K562 (cell line): ENCODE data around the gene ERN1. TPM values are rescaled to one million over a fixed set of nuclear protein-coding genes. Genes with fewer than 3 reads are reported as not detected.

Source experiments
- ATAC-seq: fragments of 200-7000 bp; cut with Tn5 transposase; 3 replicates; pipeline ENCODE4 v1.9.1; 2020; ENCODE audit warnings: moderate library complexity
- BruUV-seq: library from RNA; stranded (reverse); fragments of 400-500 nt; replicated peaks from 2 replicates; lab custom pipeline; 2021; lab: Mats Ljungman, UMichigan
- CTCF ChIA-PET: fragments of 300-600 bp; formaldehyde crosslinking; extraction: SDS; loops from one replicate; lab custom pipeline; 2021; ENCODE audit warnings: low intra/inter-chr PET ratio; lab: Yijun Ruan, JAX
- POLR2A ChIA-PET: fragments of 300-600, 350-650 bp; sonication (Branson Sonifier 250); formaldehyde crosslinking; extraction: SDS; loops from one replicate; lab custom pipeline; 2021; ENCODE audit warnings: antibody characterized with exemption, inconsistent platforms; lab: Yijun Ruan, JAX
- DNase-seq, 4 experiments: peaks; one replicate each; pipeline versions ENCODE4 v3.0.0 to v3.0.0-alpha.2; 2011 to 2018; ENCODE audit warnings: low spot score in 3 of 4, mixed read lengths in 3 of 4; ENCODE audit errors: extremely low read depth in 1 of 4
- FAIRE-seq: peaks from 2 replicates; lab custom pipeline; 2011; peaks lifted over from hg19 to GRCh38; lab: Jason Lieb, UNC
- H2AFZ ChIP-seq: 2 replicates; pipeline ENCODE4 v1.6.0; 2011; ENCODE audit warnings: low read depth, low read length, control low read depth, inconsistent platforms
- H3K27ac ChIP-seq: fragments of 200-600 bp; 3 replicates; pipeline ENCODE4 v1.8.0; 2011; ENCODE audit warnings: low read depth, mild to moderate bottlenecking, control low read depth, inconsistent platforms, low read length, moderate library complexity, mixed read lengths; ENCODE audit errors: extremely low read depth
- H3K27me3 ChIP-seq, 2 experiments: fragments of 300-600 bp in 1 of 2; 2 replicates in 1 of 2; 3 replicates in 1 of 2; pipeline versions ENCODE4 v1.6.0 to v1.8.0; 2011; ENCODE audit warnings: inconsistent platforms in 2 of 2, low read length in 2 of 2, mild to moderate bottlenecking in 1 of 2, mixed read lengths in 1 of 2, moderate library complexity in 1 of 2; ENCODE audit not compliant: control insufficient read depth in 2 of 2, insufficient read depth in 2 of 2
- H3K36me3 ChIP-seq: fragments of 300-600 bp; 3 replicates; pipeline ENCODE4 v1.8.0; 2011; ENCODE audit warnings: mild to moderate bottlenecking, low read length, inconsistent platforms; ENCODE audit not compliant: control insufficient read depth, insufficient read depth
- H3K4me1 ChIP-seq, 2 experiments: fragments of 200-600 bp in 1 of 2; replicated peaks in 1 of 2; 2 replicates in 1 of 2; 3 replicates in 1 of 2; pipeline versions ENCODE4 v1.5.1 to v1.8.0; 2011; ENCODE audit warnings: inconsistent platforms in 2 of 2, low read length in 2 of 2, mild to moderate bottlenecking in 1 of 2, mixed read lengths in 1 of 2, moderate library complexity in 1 of 2; ENCODE audit not compliant: control insufficient read depth in 2 of 2, insufficient read depth in 2 of 2
- H3K4me2 ChIP-seq: 2 replicates; pipeline ENCODE4 v1.6.1; 2011; ENCODE audit warnings: low read length, control low read depth, inconsistent platforms, mixed read lengths; ENCODE audit not compliant: insufficient read depth
- H3K4me3 ChIP-seq: fragments of 200-600 bp; sonication (generic), shearing (Covaris generic); 2 replicates; pipeline ENCODE4 v1.5.1; 2016; ENCODE audit warnings: control low read depth, inconsistent platforms
- H3K79me2 ChIP-seq: fragments of 200-600 bp; 3 replicates; pipeline ENCODE4 v1.8.0; 2011; ENCODE audit warnings: low read length, inconsistent platforms; ENCODE audit not compliant: control insufficient read depth, insufficient read depth
- H3K9ac ChIP-seq, 2 experiments: 2 replicates each; pipeline versions ENCODE4 v1.6.0 to v1.6.1; 2011; ENCODE audit warnings: low read depth in 2 of 2, low read length in 2 of 2, control low read depth in 1 of 2, inconsistent platforms in 1 of 2, mild to moderate bottlenecking in 1 of 2, mixed read lengths in 1 of 2; ENCODE audit not compliant: insufficient read depth in 1 of 2
- H3K9me1 ChIP-seq: one replicate; pipeline ENCODE4 v1.6.0; 2011; ENCODE audit warnings: inconsistent platforms, mild to moderate bottlenecking, low read length, moderate library complexity; ENCODE audit not compliant: control insufficient read depth, insufficient read depth
- H3K9me3 ChIP-seq: replicated peaks from 2 replicates; pipeline ENCODE4 v1.5.1; 2011; ENCODE audit warnings: low read depth, low read length, inconsistent platforms; ENCODE audit not compliant: control insufficient read depth, insufficient read depth
- H4K20me1 ChIP-seq: replicated peaks from 2 replicates; pipeline ENCODE4 v1.6.1; 2011; ENCODE audit warnings: low read length, inconsistent platforms, mixed read lengths; ENCODE audit not compliant: control insufficient read depth, insufficient read depth
- ETV5 ChIP-seq: sonication (generic); formaldehyde crosslinking; IDR thresholded peaks from 2 replicates; pipeline ENCODE4 v1.4.0; 2020; ENCODE audit warnings: low read depth, mild to moderate bottlenecking, missing genetic modification reagents
- NCOA2 ChIP-seq, 2 experiments: fragments of 450-650 bp; IDR thresholded peaks; 2 replicates each; pipeline ENCODE4 v1.6.1; 2018; ENCODE audit warnings: mild to moderate bottlenecking in 2 of 2, moderate library complexity in 1 of 2; ENCODE audit not compliant: partially characterized antibody in 2 of 2
- SPI1 ChIP-seq: IDR thresholded peaks from 2 replicates; pipeline ENCODE4 v1.6.1; 2011; ENCODE audit warnings: low read depth, low read length, control low read depth, borderline replicate concordance
- ZNF3 ChIP-seq: fragments of 250-450 bp; sonication (Bioruptor Pico); IDR thresholded peaks from 2 replicates; pipeline ENCODE4 v1.5.0; 2021; ENCODE audit warnings: mild to moderate bottlenecking, moderate library complexity
- ZNF347 ChIP-seq: fragments of 450-650 bp; formaldehyde crosslinking; IDR thresholded peaks from 2 replicates; pipeline ENCODE4 v1.4.0; 2020; ENCODE audit warnings: low read depth, mild to moderate bottlenecking, moderate library complexity
- ZNF431 ChIP-seq: sonication (generic); formaldehyde crosslinking; IDR thresholded peaks from 2 replicates; pipeline ENCODE4 v1.8.0; 2022; ENCODE audit warnings: mild to moderate bottlenecking, missing genetic modification reagents
- whole genome bisulfite sequencing: fragments of 100-300 bp; shearing (Covaris generic); methylation state at CpG from one replicate; pipeline ENCODE4 v1.1.6; 2016; ENCODE audit warnings: low coverage, mixed read lengths; ENCODE audit not compliant: insufficient coverage; ENCODE audit errors: missing lambda C conversion rate; 5-methylcytosine and 5-hydroxymethylcytosine counted together
- in situ Hi-C: fragments of 300-500 bp; cut with MboI; formaldehyde crosslinking; loops from 4 replicates; pipeline ENCODE4 v1.15.0; 2018; ENCODE audit warnings: inconsistent platforms, mixed read lengths
- intact Hi-C: fragments of 100-400 bp; cut with micrococcal nuclease; formaldehyde crosslinking; loops from 2 replicates; pipeline ENCODE4 v1.14.2; 2022
- polyA plus RNA-seq, 8 experiments: library from polyadenylated mRNA; depleted of rRNA in 4 of 8; stranded (reverse) in 5 of 8; unstranded in 3 of 8; fragments of >200 nt; fragmentation: Nextera tagmentation in 2 of 8; fragmentation: Illumina TruSeq in 1 of 8; extraction: Ambion mirVana in 2 of 8; extraction: Trizol in 1 of 8; gene quantifications; 2 replicates each; pipeline versions ENCODE4 v1.2.1 to v1.2.3, GENCODE V29; 2011 to 2014; ENCODE audit warnings: inconsistent platforms in 1 of 8, missing spikeins in 1 of 8
- total RNA-seq, 7 experiments: library from RNA; depleted of rRNA in 6 of 7; stranded (reverse); fragments of >200 nt in 6 of 7; fragmentation: Illumina TruSeq in 2 of 7; extraction: Trizol in 2 of 7; gene quantifications; 2 replicates each; pipeline versions ENCODE4 v1.2.1 to v1.2.3, GENCODE V29; 2011 to 2021; ENCODE audit warnings: low replicate concordance in 1 of 7
- TF ChIP-seq, protein P1 (sequence below): sonication (generic); formaldehyde crosslinking; IDR thresholded peaks from 2 replicates; pipeline ENCODE4 v1.8.1; 2023; ENCODE audit warnings: mild to moderate bottlenecking, missing genetic modification reagents
- TF ChIP-seq, protein P2 (sequence below), 2 experiments: fragments of 450-650 bp; formaldehyde crosslinking in 1 of 2; IDR thresholded peaks; 2 replicates each; pipeline versions ENCODE4 v1.4.0 to v1.6.1; 2014 to 2020; ENCODE audit warnings: mild to moderate bottlenecking in 2 of 2, borderline replicate concordance in 1 of 2, low read depth in 1 of 2
- TF ChIP-seq, protein P3 (sequence below): fragments of 250-450 bp; sonication (Bioruptor Pico); IDR thresholded peaks from 2 replicates; pipeline ENCODE4 v1.9.0; 2021; ENCODE audit warnings: mild to moderate bottlenecking, inconsistent platforms

ERN1 gene
- total and polyA plus RNA-seq, 9 of the 15 experiments (the other 6 are each of a cell fraction or from before 2014, with no cell fraction given), result 2.1 to 22.5 (median 7.3) TPM

DNA sequence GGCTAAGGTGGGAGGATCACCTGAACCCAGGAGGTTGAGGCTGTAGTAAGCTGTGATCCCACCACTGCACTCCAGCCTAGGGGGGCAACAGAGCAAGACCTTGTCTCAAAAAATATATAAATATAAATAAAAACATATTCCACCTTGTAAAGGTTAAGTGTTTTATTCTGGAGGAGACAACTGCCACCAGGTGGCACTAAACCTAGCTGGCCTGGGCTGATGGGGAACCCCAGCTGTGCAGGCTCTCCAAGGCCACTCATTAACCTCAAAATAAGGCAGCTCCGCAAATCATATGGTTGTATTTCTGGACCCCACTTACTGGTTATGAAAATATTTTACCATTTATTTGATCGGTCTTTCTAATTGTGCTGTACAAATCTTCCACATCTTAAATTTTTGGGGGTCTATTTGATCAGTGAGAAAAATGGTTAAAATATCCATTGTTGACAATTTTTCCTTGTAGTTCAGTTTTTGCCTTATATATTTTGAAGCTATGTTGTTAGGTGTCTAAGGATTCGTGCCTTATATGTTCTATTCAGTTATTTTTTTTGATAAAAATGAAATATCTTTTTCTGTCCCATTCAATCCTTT lies 101.0 kb downstream of the ERN1 start:
- Histone ChIP-seq H2AFZ (no peak overlapping the region), H3K4me2 (no peak overlapping the region), H3K36me3 (no peaks in the 10 kb centered on the region), H4K20me1 (no peaks in the 10 kb centered on the region), H3K27me3 (no peaks in the 10 kb centered on the region), H3K4me3 (no peak overlapping the region), H3K27ac (no peak overlapping the region), H3K9me1 (no peaks in the 10 kb centered on the region), H3K79me2 (no peaks in the 10 kb centered on the region), H3K9me3 (no peaks in the 10 kb centered on the region), H3K9ac (no peak overlapping the region), H3K4me1 (peaks cover 15% of the 10 kb centered on the region in 2 experiments; a peak in 4 of 5 replicates)
- FAIRE-seq, result peak; percentile 87
- ATAC-seq, result peak; percentile 62
- peak; percentile 63 to 81 (median 70) for DNase-seq
- no TSS peak for BruUV-seq
- intact Hi-C loops (loop anchor here (1.0 to 10.0 kb wide), 4 partner anchors 37 to 253 kb away; no protein-coding TSS in a partner anchor), in situ Hi-C loops (loop anchor here (10.0 kb wide), 2 partner anchors 114 to 256 kb away; partner anchors contain the start of genes CSHL1 and GH1)
- WGBS, result 4% methylated on average over 3 of the region's 3 CpGs
- POLR2A ChIA-PET, result interaction anchor here (0.6 to 2.3 kb wide), 8 partner anchors 9 to 254 kb away, joined by 3 to 8 read pairs (median 4); partner anchors contain the start of genes ERN1 and ICAM2
- CTCF ChIA-PET, result interaction anchor here (0.6 to 3.4 kb wide), 3 partner anchors 104 to 621 kb away, joined by 3 to 27 read pairs (median 6); no protein-coding TSS in a partner anchor
- TF ChIP-seq, protein P1, sequence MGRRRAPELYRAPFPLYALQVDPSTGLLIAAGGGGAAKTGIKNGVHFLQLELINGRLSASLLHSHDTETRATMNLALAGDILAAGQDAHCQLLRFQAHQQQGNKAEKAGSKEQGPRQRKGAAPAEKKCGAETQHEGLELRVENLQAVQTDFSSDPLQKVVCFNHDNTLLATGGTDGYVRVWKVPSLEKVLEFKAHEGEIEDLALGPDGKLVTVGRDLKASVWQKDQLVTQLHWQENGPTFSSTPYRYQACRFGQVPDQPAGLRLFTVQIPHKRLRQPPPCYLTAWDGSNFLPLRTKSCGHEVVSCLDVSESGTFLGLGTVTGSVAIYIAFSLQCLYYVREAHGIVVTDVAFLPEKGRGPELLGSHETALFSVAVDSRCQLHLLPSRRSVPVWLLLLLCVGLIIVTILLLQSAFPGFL (CRISPR knock-in tag), result no peak
- TF ChIP-seq, protein P2, sequence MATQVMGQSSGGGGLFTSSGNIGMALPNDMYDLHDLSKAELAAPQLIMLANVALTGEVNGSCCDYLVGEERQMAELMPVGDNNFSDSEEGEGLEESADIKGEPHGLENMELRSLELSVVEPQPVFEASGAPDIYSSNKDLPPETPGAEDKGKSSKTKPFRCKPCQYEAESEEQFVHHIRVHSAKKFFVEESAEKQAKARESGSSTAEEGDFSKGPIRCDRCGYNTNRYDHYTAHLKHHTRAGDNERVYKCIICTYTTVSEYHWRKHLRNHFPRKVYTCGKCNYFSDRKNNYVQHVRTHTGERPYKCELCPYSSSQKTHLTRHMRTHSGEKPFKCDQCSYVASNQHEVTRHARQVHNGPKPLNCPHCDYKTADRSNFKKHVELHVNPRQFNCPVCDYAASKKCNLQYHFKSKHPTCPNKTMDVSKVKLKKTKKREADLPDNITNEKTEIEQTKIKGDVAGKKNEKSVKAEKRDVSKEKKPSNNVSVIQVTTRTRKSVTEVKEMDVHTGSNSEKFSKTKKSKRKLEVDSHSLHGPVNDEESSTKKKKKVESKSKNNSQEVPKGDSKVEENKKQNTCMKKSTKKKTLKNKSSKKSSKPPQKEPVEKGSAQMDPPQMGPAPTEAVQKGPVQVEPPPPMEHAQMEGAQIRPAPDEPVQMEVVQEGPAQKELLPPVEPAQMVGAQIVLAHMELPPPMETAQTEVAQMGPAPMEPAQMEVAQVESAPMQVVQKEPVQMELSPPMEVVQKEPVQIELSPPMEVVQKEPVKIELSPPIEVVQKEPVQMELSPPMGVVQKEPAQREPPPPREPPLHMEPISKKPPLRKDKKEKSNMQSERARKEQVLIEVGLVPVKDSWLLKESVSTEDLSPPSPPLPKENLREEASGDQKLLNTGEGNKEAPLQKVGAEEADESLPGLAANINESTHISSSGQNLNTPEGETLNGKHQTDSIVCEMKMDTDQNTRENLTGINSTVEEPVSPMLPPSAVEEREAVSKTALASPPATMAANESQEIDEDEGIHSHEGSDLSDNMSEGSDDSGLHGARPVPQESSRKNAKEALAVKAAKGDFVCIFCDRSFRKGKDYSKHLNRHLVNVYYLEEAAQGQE (IDR thresholded peaks at IDR 0.05; ENCODE audit: borderline replicate concordance), result peak; percentile 63; the same call in 1 of the 2 replicates
- TF ChIP-seq, protein P2 (CRISPR knock-in tag; IDR thresholded peaks at IDR 0.05; ENCODE audit: low read depth), result no peak
- TF ChIP-seq ETV5 (CRISPR knock-in tag) (no peak), NCOA2 (IDR thresholded peaks at IDR 0.05; ENCODE audit: partially characterized antibody in 2 of 2) (no peak), SPI1 (peak; percentile 35; the same call in 1 of the 2 replicates), ZNF3 (no peak), ZNF431 (CRISPR knock-in tag) (peak; percentile 94), ZNF347 (CRISPR knock-in tag) (no peak)
- TF ChIP-seq, protein P3, sequence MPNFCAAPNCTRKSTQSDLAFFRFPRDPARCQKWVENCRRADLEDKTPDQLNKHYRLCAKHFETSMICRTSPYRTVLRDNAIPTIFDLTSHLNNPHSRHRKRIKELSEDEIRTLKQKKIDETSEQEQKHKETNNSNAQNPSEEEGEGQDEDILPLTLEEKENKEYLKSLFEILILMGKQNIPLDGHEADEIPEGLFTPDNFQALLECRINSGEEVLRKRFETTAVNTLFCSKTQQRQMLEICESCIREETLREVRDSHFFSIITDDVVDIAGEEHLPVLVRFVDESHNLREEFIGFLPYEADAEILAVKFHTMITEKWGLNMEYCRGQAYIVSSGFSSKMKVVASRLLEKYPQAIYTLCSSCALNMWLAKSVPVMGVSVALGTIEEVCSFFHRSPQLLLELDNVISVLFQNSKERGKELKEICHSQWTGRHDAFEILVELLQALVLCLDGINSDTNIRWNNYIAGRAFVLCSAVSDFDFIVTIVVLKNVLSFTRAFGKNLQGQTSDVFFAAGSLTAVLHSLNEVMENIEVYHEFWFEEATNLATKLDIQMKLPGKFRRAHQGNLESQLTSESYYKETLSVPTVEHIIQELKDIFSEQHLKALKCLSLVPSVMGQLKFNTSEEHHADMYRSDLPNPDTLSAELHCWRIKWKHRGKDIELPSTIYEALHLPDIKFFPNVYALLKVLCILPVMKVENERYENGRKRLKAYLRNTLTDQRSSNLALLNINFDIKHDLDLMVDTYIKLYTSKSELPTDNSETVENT (CRISPR knock-in tag), result no peak
